ENCODE measurements around the gene GADL1.

Gene GADL1

GRCh38 chr3:30688776-30689641 is 205.5 kb downstream of the GADL1 start:
- H3K4me2 ChIP-seq (ENCODE audit: low read depth, low read length) = no peak overlapping the region
- no peaks in the 10 kb centered on the region for H3K36me3 ChIP-seq (replicated peaks; ENCODE audit: insufficient read depth, low read length)
- no peak overlapping the region for H3K4me3 ChIP-seq (ENCODE audit: low read length)
- no peaks in the 10 kb centered on the region for H3K27me3 ChIP-seq (replicated peaks; ENCODE audit: insufficient read depth, low read length)
- DNase-seq = no peak
- H3K9ac ChIP-seq (ENCODE audit: low read length) = no peak overlapping the region
- H3K4me1 ChIP-seq (ENCODE audit: low read length) = no peaks in the 10 kb centered on the region
- H3K79me2 ChIP-seq (ENCODE audit: low read length) = no peaks in the 10 kb centered on the region
- no peak overlapping the region for H3K27ac ChIP-seq (ENCODE audit: low read length)
- no peaks in the 10 kb centered on the region for H3F3A ChIP-seq (ENCODE audit: insufficient read depth, low read length)
- TF ChIP-seq EZH2phosphoT487 (IDR thresholded peaks at IDR 0.05; ENCODE audit: low read length) = no peak
- no peak for TF ChIP-seq EZH2 (optimal IDR thresholded peaks at IDR 0.05; ENCODE audit: low read depth, low read length)
- no peak for TF ChIP-seq CTCF (IDR thresholded peaks at IDR 0.05; ENCODE audit: low read length)
- H2AFZ ChIP-seq (ENCODE audit: low read length) = no peak overlapping the region
- H3K9me3 ChIP-seq (replicated peaks; ENCODE audit: insufficient read depth, low read length) = no peaks in the 10 kb centered on the region
- no peaks in the 10 kb centered on the region for H4K20me1 ChIP-seq (ENCODE audit: insufficient read depth, low read length)
- H3K9me2 ChIP-seq (replicated peaks; ENCODE audit: insufficient read depth, low read length) = no peaks in the 10 kb centered on the region

GRCh38 chr3:30687930-30688570 is 206.4 kb downstream of the GADL1 start:
- DNase-seq = no peak
- Histone ChIP-seq H3F3A (ENCODE audit: insufficient read depth, low read length) (no peaks in the 10 kb centered on the region), H3K27ac (ENCODE audit: low read length) (no peak overlapping the region), H3K9ac (ENCODE audit: low read length) (no peak overlapping the region), H2AFZ (ENCODE audit: low read length) (no peak overlapping the region), H3K9me3 (replicated peaks; ENCODE audit: insufficient read depth, low read length) (no peaks in the 10 kb centered on the region), H4K20me1 (ENCODE audit: insufficient read depth, low read length) (no peaks in the 10 kb centered on the region), H3K27me3 (replicated peaks; ENCODE audit: insufficient read depth, low read length) (no peaks in the 10 kb centered on the region), H3K36me3 (replicated peaks; ENCODE audit: insufficient read depth, low read length) (no peaks in the 10 kb centered on the region), H3K9me2 (replicated peaks; ENCODE audit: insufficient read depth, low read length) (no peaks in the 10 kb centered on the region), H3K4me1 (ENCODE audit: low read length) (no peaks in the 10 kb centered on the region), H3K4me3 (ENCODE audit: low read length) (no peak overlapping the region), H3K79me2 (ENCODE audit: low read length) (no peaks in the 10 kb centered on the region), H3K4me2 (ENCODE audit: low read depth, low read length) (no peak overlapping the region)
- TF ChIP-seq EZH2 (optimal IDR thresholded peaks at IDR 0.05; ENCODE audit: low read depth, low read length) (no peak), CTCF (IDR thresholded peaks at IDR 0.05; ENCODE audit: low read length) (no peak), EZH2phosphoT487 (IDR thresholded peaks at IDR 0.05; ENCODE audit: low read length) (no peak)

GRCh38 chr3:30686799-30687198 is 207.7 kb downstream of the GADL1 start:
- no peaks in the 10 kb centered on the region for H3F3A ChIP-seq (ENCODE audit: insufficient read depth, low read length)
- H3K36me3 ChIP-seq (replicated peaks; ENCODE audit: insufficient read depth, low read length) = no peaks in the 10 kb centered on the region
- H3K79me2 ChIP-seq (ENCODE audit: low read length) = no peaks in the 10 kb centered on the region
- no peak overlapping the region for H2AFZ ChIP-seq (ENCODE audit: low read length)
- no peaks in the 10 kb centered on the region for H4K20me1 ChIP-seq (ENCODE audit: insufficient read depth, low read length)
- DNase-seq = no peak
- no peak for TF ChIP-seq CTCF (IDR thresholded peaks at IDR 0.05; ENCODE audit: low read length)
- TF ChIP-seq EZH2phosphoT487 (IDR thresholded peaks at IDR 0.05; ENCODE audit: low read length) = no peak
- no peak for TF ChIP-seq EZH2 (optimal IDR thresholded peaks at IDR 0.05; ENCODE audit: low read depth, low read length)
- no peaks in the 10 kb centered on the region for H3K27me3 ChIP-seq (replicated peaks; ENCODE audit: insufficient read depth, low read length)
- no peak overlapping the region for H3K9ac ChIP-seq (ENCODE audit: low read length)
- no peak overlapping the region for H3K4me3 ChIP-seq (ENCODE audit: low read length)
- no peaks in the 10 kb centered on the region for H3K9me3 ChIP-seq (replicated peaks; ENCODE audit: insufficient read depth, low read length)
- H3K4me1 ChIP-seq (ENCODE audit: low read length) = no peaks in the 10 kb centered on the region
- no peak overlapping the region for H3K27ac ChIP-seq (ENCODE audit: low read length)
- H3K9me2 ChIP-seq (replicated peaks; ENCODE audit: insufficient read depth, low read length) = no peaks in the 10 kb centered on the region
- H3K4me2 ChIP-seq (ENCODE audit: low read depth, low read length) = no peak overlapping the region
